ENCODE results near the gene CAMTA1.

- TF ChIP-seq EZH2phosphoT487 (IDR thresholded peaks at IDR 0.05; ENCODE audit: low read depth, severe bottlenecking, unreplicated experiment) (no peak), CTCF (IDR thresholded peaks at IDR 0.05; ENCODE audit: poor library complexity) (no peak), EZH2 (IDR thresholded peaks at IDR 0.05; ENCODE audit: borderline replicate concordance) (no peak)
Measured at GRCh38 chr1:7250597-7251453, 465.6 kb downstream of the CAMTA1 start.

Measured in hepatocyte (in vitro differentiated cells).